Breast epithelium (tissue), 3 donors: ENCODE measurements around the gene OLIG3.

Experiments used
- POLR2A ChIP-seq: fragments of 450-650 bp; IDR thresholded peaks from one replicate; pipeline ENCODE4 v1.6.1; 2016; ENCODE audit warnings: antibody characterized with exemption, mild to moderate bottlenecking, moderate library complexity
- POLR2AphosphoS5 ChIP-seq, 3 donors: sonication (generic); formaldehyde crosslinking; IDR thresholded peaks; one replicate each; pipeline ENCODE4 v1.6.1; 2017; ENCODE audit warnings: antibody characterized with exemption in 3 of 3
- TF ChIP-seq, protein P1 (sequence below), 3 donors: fragments of 450-650 bp; IDR thresholded peaks; one replicate each; pipeline ENCODE4 v1.5.1; 2016 to 2017; ENCODE audit warnings: antibody characterized with exemption in 3 of 3, mild to moderate bottlenecking in 3 of 3, moderate library complexity in 3 of 3

DNA sequence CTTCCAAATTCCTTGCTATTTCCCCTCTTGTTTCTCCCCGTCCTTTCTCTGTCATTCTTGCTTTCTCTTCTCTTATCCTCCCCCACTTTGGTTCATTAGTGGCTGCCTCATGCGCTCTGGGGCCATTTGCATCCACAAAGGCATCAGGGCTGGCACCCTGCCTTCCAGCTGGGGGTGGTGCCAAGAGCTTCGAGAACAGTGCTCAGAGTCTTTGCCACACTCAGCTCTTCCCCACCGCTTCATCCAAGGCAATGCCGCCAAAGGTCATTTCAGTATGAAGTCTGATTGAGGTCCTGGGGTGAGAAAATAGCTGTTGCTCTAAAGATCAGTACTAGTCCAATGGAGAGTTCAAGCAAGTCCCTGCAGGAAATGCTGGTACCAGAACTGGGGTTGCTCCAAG is 22.7 kb downstream of the OLIG3 start:
- TF ChIP-seq, protein P1, sequence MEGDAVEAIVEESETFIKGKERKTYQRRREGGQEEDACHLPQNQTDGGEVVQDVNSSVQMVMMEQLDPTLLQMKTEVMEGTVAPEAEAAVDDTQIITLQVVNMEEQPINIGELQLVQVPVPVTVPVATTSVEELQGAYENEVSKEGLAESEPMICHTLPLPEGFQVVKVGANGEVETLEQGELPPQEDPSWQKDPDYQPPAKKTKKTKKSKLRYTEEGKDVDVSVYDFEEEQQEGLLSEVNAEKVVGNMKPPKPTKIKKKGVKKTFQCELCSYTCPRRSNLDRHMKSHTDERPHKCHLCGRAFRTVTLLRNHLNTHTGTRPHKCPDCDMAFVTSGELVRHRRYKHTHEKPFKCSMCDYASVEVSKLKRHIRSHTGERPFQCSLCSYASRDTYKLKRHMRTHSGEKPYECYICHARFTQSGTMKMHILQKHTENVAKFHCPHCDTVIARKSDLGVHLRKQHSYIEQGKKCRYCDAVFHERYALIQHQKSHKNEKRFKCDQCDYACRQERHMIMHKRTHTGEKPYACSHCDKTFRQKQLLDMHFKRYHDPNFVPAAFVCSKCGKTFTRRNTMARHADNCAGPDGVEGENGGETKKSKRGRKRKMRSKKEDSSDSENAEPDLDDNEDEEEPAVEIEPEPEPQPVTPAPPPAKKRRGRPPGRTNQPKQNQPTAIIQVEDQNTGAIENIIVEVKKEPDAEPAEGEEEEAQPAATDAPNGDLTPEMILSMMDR (IDR thresholded peaks at IDR 0.05) = no peak
- TF ChIP-seq POLR2A (no peak), POLR2AphosphoS5 (IDR thresholded peaks at IDR 0.05) (no peak)
